GM21367 (cell line): ENCODE results near the gene WT1.

Experiments
- ATAC-seq: cut with Tn5 transposase; IDR thresholded peaks from one replicate; pipeline ENCODE4 v1.9.1; 2021; ENCODE audit not compliant: unreplicated experiment

The WT1 gene

GRCh38 chr11:32438866-32439489 is 3.6 kb upstream of the WT1 start:
- ATAC-seq, result no peak

- ATAC-seq, result no peak
Measured at GRCh38 chr11:32438346-32438865, 3.1 kb upstream of the WT1 start.

- ATAC-seq, result no peak
Measured at GRCh38 chr11:32437495-32438345, 2.4 kb upstream of the WT1 start.

- no peak for ATAC-seq
Measured at GRCh38 chr11:32436751-32437494, 1.6 kb upstream of the WT1 start.

- no peak for ATAC-seq
Measured at GRCh38 chr11:32435942-32436750, 807 bp upstream of the WT1 start.

- no peak for ATAC-seq
Measured at GRCh38 chr11:32435152-32435480, 223 bp downstream of the WT1 start.

GRCh38 chr11:32434356-32435151 is 785 bp downstream of the WT1 start:
- ATAC-seq, result no peak

GRCh38 chr11:32433914-32434355 is 1.4 kb downstream of the WT1 start:
- ATAC-seq, result no peak

- no peak for ATAC-seq
Measured at GRCh38 chr11:32433101-32433913, 2.0 kb downstream of the WT1 start.

- no peak for ATAC-seq
Measured at GRCh38 chr11:32432565-32432964, 2.8 kb downstream of the WT1 start.

- no peak for ATAC-seq
Measured at GRCh38 chr11:32430568-32431381, 4.6 kb downstream of the WT1 start.

GRCh38 chr11:32429477-32429876 is 5.9 kb downstream of the WT1 start:
- ATAC-seq, result no peak

- ATAC-seq, result no peak
Measured at GRCh38 chr11:32428665-32429303, 6.6 kb downstream of the WT1 start.

- no peak for ATAC-seq
Measured at GRCh38 chr11:32427935-32428664, 7.2 kb downstream of the WT1 start.

- no peak for ATAC-seq
Measured at GRCh38 chr11:32427616-32427934, 7.8 kb downstream of the WT1 start.

GRCh38 chr11:32426819-32427615 is 8.3 kb downstream of the WT1 start:
- ATAC-seq, result no peak

- no peak for ATAC-seq
Measured at GRCh38 chr11:32426192-32426591, 9.1 kb downstream of the WT1 start.
